Heart left ventricle (tissue), 16 donors: Measurements from ENCODE around the gene GREM1. TPM values are rescaled to one million over a fixed set of nuclear protein-coding genes. Genes with fewer than 3 reads are reported as not detected.

Experiments used
- ATAC-seq, 4 donors: fragments of 200-7000 bp; cut with Tn5 transposase; one replicate each; pipeline ENCODE4 v1.9.1; 2020 to 2022; ENCODE audit warnings: moderate library complexity in 4 of 4, mild to moderate bottlenecking in 3 of 4, moderate number of reproducible peaks in 1 of 4
- DNase-seq, 5 donors: peaks; one replicate each; pipeline ENCODE4 v3.0.0-alpha.2; 2020
- H3K27ac ChIP-seq, 12 donors: fragments of 200-600 bp; sonication (generic) in 4 of 12; one replicate each; pipeline versions ENCODE4 v1.5.0 to v1.8.0; 2016 to 2022; ENCODE audit warnings: mild to moderate bottlenecking in 2 of 12
- H3K27me3 ChIP-seq, 9 donors: fragments of 200-600 bp; sonication (generic) in 2 of 9; one replicate each; pipeline versions ENCODE4 v1.5.1 to v1.8.0; 2016 to 2022; ENCODE audit warnings: mild to moderate bottlenecking in 3 of 9
- H3K36me3 ChIP-seq, 9 donors: fragments of 200-600 bp; sonication (generic) in 2 of 9; one replicate each; pipeline versions ENCODE4 v1.5.0 to v1.8.0; 2018 to 2022; ENCODE audit warnings: mild to moderate bottlenecking in 2 of 9
- H3K4me1 ChIP-seq, 12 donors: fragments of 200-600 bp; sonication (generic) in 4 of 12; one replicate each; pipeline versions ENCODE4 v1.5.0 to v1.8.0; 2016 to 2022; ENCODE audit warnings: mild to moderate bottlenecking in 3 of 12
- H3K4me3 ChIP-seq, 12 donors: fragments of 200-600 bp; sonication (generic) in 4 of 12; one replicate each; pipeline versions ENCODE4 v1.5.0 to v1.8.0; 2017 to 2022; ENCODE audit warnings: mild to moderate bottlenecking in 9 of 12, moderate library complexity in 4 of 12
- H3K9me3 ChIP-seq, 12 donors: fragments of 200-600 bp; sonication (generic) in 4 of 12; one replicate each; pipeline versions ENCODE4 v1.5.0 to v1.8.0; 2016 to 2022; ENCODE audit warnings: mild to moderate bottlenecking in 1 of 12
- CTCF ChIP-seq, 12 donors: fragments of 200-600 bp; sonication (generic) in 4 of 12; IDR thresholded peaks; one replicate each; pipeline versions ENCODE4 v1.5.0 to v1.8.0; 2018 to 2022; ENCODE audit warnings: antibody characterized with exemption in 12 of 12, mild to moderate bottlenecking in 5 of 12
- POLR2A ChIP-seq, 2 donors: fragments of 450-650 bp; IDR thresholded peaks; one replicate each; pipeline ENCODE4 v1.6.1; 2017; ENCODE audit warnings: antibody characterized with exemption in 2 of 2, mild to moderate bottlenecking in 2 of 2, moderate library complexity in 2 of 2
- WGBS, 4 donors: extraction: QIAGEN DNeasy Blood & Tissue Kit in 2 of 4; methylation state at CpG; one replicate each; pipeline versions ENCODE4 v1.1.5 to v1.1.7; 2013 to 2018; 5-methylcytosine and 5-hydroxymethylcytosine counted together
- intact Hi-C, 10 donors: fragments of 100-400 bp; cut with DNase I; formaldehyde crosslinking; loops; one replicate each; pipeline versions ENCODE4 v1.11.1 to v1.14.2; 2022
- polyA plus RNA-seq, 2 donors: library from polyadenylated mRNA; stranded (reverse); fragments of 200-250 nt; gene quantifications; one replicate each; pipeline ENCODE4 v1.2.3, GENCODE V29; 2013
- total RNA-seq, 9 donors: library from RNA; depleted of rRNA in 2 of 9; stranded (reverse); fragments of >200 nt in 2 of 9; fragmentation: NEBNext Ultra II Directional in 3 of 9; extraction: Animal tissue kit (Norgen Biotek cat#: 25700) in 3 of 9; gene quantifications; one replicate each; pipeline versions ENCODE4 v1.1.0 to v1.2.4, GENCODE V29; 2016 to 2023
- donor health status: ischemic (EF 13 %, LVEDD 7.1; RV severe dilation, severe dysfunction).
- donor health status: healthy with polysubstance abuse.
- donor health status: DM: no; HTN: yes; CAD: no.
- donor health status: DM: no; HTN: no; CAD: no.
- donor health status: ischemic (EF 25% LVEDD 6.9; RV normal size, moderate dysfunction).
- donor health status: ischemic (EF 25% LVEDD 5.7; RV mildly dilated, moderate dysfunction).
- donor health status: healthy.
- donor health status: DM: yes; HTN: yes; CAD: no.
- donor health status: ischemic (EF 35%, LVEDD 5.7; RV mildly dilated, moderate dysfunction).
- donor health status: nonischemic (EF 11% LVEDD 7.7; RV severe dilation, severe dysfunction).
- donor health status: DM: yes; HTN: yes; CAD: no.
- donor health status: PGD.
- donor health status: ischemic (EF 29% LVEDD 5.4; RV normal size, mild dysfunction).
- donor health status: nonischemic (EF 23%, LVEDD 6.1; RV moderate dilation, normal function).

GREM1 gene
- total and polyA plus RNA-seq, 11 donors: 0.04 to 2.3 (median 0.12) TPM; not detected in 6

- TF ChIP-seq CTCF (IDR thresholded peaks at IDR 0.05) (no peak), POLR2A (IDR thresholded peaks at IDR 0.05) (no peak)
- intact Hi-C loops: loop anchor here in 1 of 10 donors (10.0 kb wide), 1 partner anchor 124 kb away; no protein-coding TSS in a partner anchor
- H3K36me3 ChIP-seq: no peaks in the 10 kb centered on the region
- no peaks in the 10 kb centered on the region for H3K9me3 ChIP-seq
- DNase-seq (no peak), ATAC-seq (no peak)
- H3K27me3 ChIP-seq: no peaks in the 10 kb centered on the region
- 80 to 87% (median 83%) methylated on average over 3 of the region's 3 CpGs for WGBS, 4 donors
- H3K4me3 ChIP-seq: no peak overlapping the region
- no peaks in the 10 kb centered on the region for H3K4me1 ChIP-seq
- no peak overlapping the region for H3K27ac ChIP-seq
Observed at GRCh38 chr15:32670623-32671022, 47.2 kb upstream of the GREM1 start.

- no peaks in the 10 kb centered on the region for H3K27me3 ChIP-seq
- no peaks in the 10 kb centered on the region for H3K36me3 ChIP-seq
- H3K27ac ChIP-seq: no peak overlapping the region
- TF ChIP-seq POLR2A (IDR thresholded peaks at IDR 0.05) (no peak), CTCF (IDR thresholded peaks at IDR 0.05) (no peak)
- no peaks in the 10 kb centered on the region for H3K4me1 ChIP-seq
- H3K4me3 ChIP-seq: no peak overlapping the region
- 87 to 89% (median 88%) methylated on average over 28 to 29 of the region's 29 CpGs for WGBS, 4 donors
- DNase-seq (no peak), ATAC-seq (no peak)
- intact Hi-C loops: loop anchor here in 1 of 10 donors (10.0 kb wide), 1 partner anchor 123 kb away; no protein-coding TSS in a partner anchor
- no peaks in the 10 kb centered on the region for H3K9me3 ChIP-seq
Observed at GRCh38 chr15:32671339-32672325, 46.2 kb upstream of the GREM1 start.

- no peak for ATAC-seq
- Histone ChIP-seq H3K9me3 (no peaks in the 10 kb centered on the region), H3K27ac (no peak overlapping the region), H3K4me1 (no peaks in the 10 kb centered on the region), H3K4me3 (no peak overlapping the region), H3K36me3 (no peaks in the 10 kb centered on the region), H3K27me3 (no peaks in the 10 kb centered on the region)
- DNase-seq: no peak
- WGBS, 4 donors: 91 to 97% (median 94%) methylated on average over 2 of the region's 2 CpGs
- TF ChIP-seq POLR2A (IDR thresholded peaks at IDR 0.05): no peak
- TF ChIP-seq CTCF (IDR thresholded peaks at IDR 0.05): no peak
- intact Hi-C loops: loop anchor here in 1 of 10 donors (10.0 kb wide), 1 partner anchor 120 kb away; no protein-coding TSS in a partner anchor
Observed at GRCh38 chr15:32674681-32675080, 43.1 kb upstream of the GREM1 start.

GRCh38 chr15:32675466-32675865 lies 42.3 kb upstream of the GREM1 start:
- H3K27ac ChIP-seq: no peak overlapping the region
- no peak for DNase-seq
- no peaks in the 10 kb centered on the region for H3K9me3 ChIP-seq
- H3K36me3 ChIP-seq: no peaks in the 10 kb centered on the region
- H3K4me1 ChIP-seq: no peaks in the 10 kb centered on the region
- TF ChIP-seq POLR2A (IDR thresholded peaks at IDR 0.05): no peak
- no peak for TF ChIP-seq CTCF (IDR thresholded peaks at IDR 0.05)
- intact Hi-C loops: loop anchor here in 1 of 10 donors (10.0 kb wide), 1 partner anchor 119 kb away; no protein-coding TSS in a partner anchor
- H3K27me3 ChIP-seq: no peaks in the 10 kb centered on the region
- WGBS, 4 donors: 55 to 76% (median 74%) methylated on average over 6 of the region's 6 CpGs
- ATAC-seq: peak in 1 of 4 donors; percentile 45
- no peak overlapping the region for H3K4me3 ChIP-seq
